Measurements from ENCODE around the gene CDKL1. TPM values are rescaled to one million over a fixed set of nuclear protein-coding genes. Genes with fewer than 3 reads are reported as not detected.

Gene CDKL1
- total and polyA plus RNA-seq, 2 donors (not counting 1 experiment from before 2014, with no cell fraction given): 18.5 to 22.8 TPM

- Histone ChIP-seq H3K27ac (ENCODE audit: insufficient read depth, low read length) (no peak overlapping the region), H3K27me3 (ENCODE audit: control insufficient read depth, insufficient read depth, low read length) (no peaks in the 10 kb centered on the region), H2AFZ (ENCODE audit: low read length) (no peak overlapping the region), H3K9me3 (ENCODE audit: control insufficient read depth, insufficient read depth, low read depth, low read length) (no peaks in the 10 kb centered on the region), H3K79me2 (ENCODE audit: control insufficient read depth, insufficient read depth, low read length) (no peaks in the 10 kb centered on the region), H3K9ac (ENCODE audit: insufficient read depth, low read length) (no peak overlapping the region), H3K36me3 (ENCODE audit: control insufficient read depth, insufficient read depth, low read length) (no peaks in the 10 kb centered on the region), H3K4me2 (ENCODE audit: extremely low read depth, insufficient read depth, low read length) (no peak overlapping the region), H3K4me1 (ENCODE audit: control insufficient read depth, extremely low read depth, insufficient read depth, low read length) (no peaks in the 10 kb centered on the region), H3K4me3 (replicated peaks in 1 of 4; ENCODE audit: control extremely low read depth in 1 of 4, insufficient read depth in 1 of 4, low read depth in 3 of 4, low read length in 4 of 4) (no peak overlapping the region), H4K20me1 (ENCODE audit: control insufficient read depth, extremely low read depth, insufficient read depth, low read length) (no peaks in the 10 kb centered on the region)
- no peak for TF ChIP-seq CTCF (conservative IDR thresholded peaks at IDR 0.05 in 1 of 2, IDR thresholded peaks at IDR 0.05 in 1 of 2; ENCODE audit: low read depth in 1 of 2, low read length in 2 of 2)
- TF ChIP-seq EZH2 (IDR thresholded peaks at IDR 0.05; ENCODE audit: low read length, missing control alignments): no peak
- no peak for DNase-seq (ENCODE audit: low read depth in 2 of 2)
Observed at GRCh38 chr14:50360851-50361250, 35.8 kb downstream of the CDKL1 start.

- no peak overlapping the region for H3K27ac ChIP-seq (ENCODE audit: insufficient read depth, low read length)
- H3K27me3 ChIP-seq (ENCODE audit: control insufficient read depth, insufficient read depth, low read length): no peaks in the 10 kb centered on the region
- H2AFZ ChIP-seq (ENCODE audit: low read length): no peak overlapping the region
- no peak for DNase-seq (ENCODE audit: low read depth in 2 of 2)
- no peak overlapping the region for H3K9ac ChIP-seq (ENCODE audit: insufficient read depth, low read length)
- no peaks in the 10 kb centered on the region for H3K9me3 ChIP-seq (ENCODE audit: control insufficient read depth, insufficient read depth, low read depth, low read length)
- H3K36me3 ChIP-seq (ENCODE audit: control insufficient read depth, insufficient read depth, low read length): no peaks in the 10 kb centered on the region
- no peaks in the 10 kb centered on the region for H3K79me2 ChIP-seq (ENCODE audit: control insufficient read depth, insufficient read depth, low read length)
- no peak overlapping the region for H3K4me2 ChIP-seq (ENCODE audit: extremely low read depth, insufficient read depth, low read length)
- H3K4me1 ChIP-seq (ENCODE audit: control insufficient read depth, extremely low read depth, insufficient read depth, low read length): no peaks in the 10 kb centered on the region
- H4K20me1 ChIP-seq (ENCODE audit: control insufficient read depth, extremely low read depth, insufficient read depth, low read length): no peaks in the 10 kb centered on the region
- TF ChIP-seq CTCF (conservative IDR thresholded peaks at IDR 0.05 in 1 of 2, IDR thresholded peaks at IDR 0.05 in 1 of 2; ENCODE audit: low read depth in 1 of 2, low read length in 2 of 2): no peak
- TF ChIP-seq EZH2 (IDR thresholded peaks at IDR 0.05; ENCODE audit: low read length, missing control alignments): no peak
- no peak overlapping the region for H3K4me3 ChIP-seq (replicated peaks in 1 of 4; ENCODE audit: control extremely low read depth in 1 of 4, insufficient read depth in 1 of 4, low read depth in 3 of 4, low read length in 4 of 4)
Observed at GRCh38 chr14:50360093-50360492, 36.6 kb downstream of the CDKL1 start.

- H4K20me1 ChIP-seq (ENCODE audit: control insufficient read depth, extremely low read depth, insufficient read depth, low read length): no peaks in the 10 kb centered on the region
- no peaks in the 10 kb centered on the region for H3K79me2 ChIP-seq (ENCODE audit: control insufficient read depth, insufficient read depth, low read length)
- no peak overlapping the region for H3K4me2 ChIP-seq (ENCODE audit: extremely low read depth, insufficient read depth, low read length)
Observed at GRCh38 chr14:50359631-50360030, 37.0 kb downstream of the CDKL1 start.

More at GRCh38 chr14:50359631-50360030, 37.0 kb downstream of the CDKL1 start:
- no peaks in the 10 kb centered on the region for H3K9me3 ChIP-seq (ENCODE audit: control insufficient read depth, insufficient read depth, low read depth, low read length)
- DNase-seq (ENCODE audit: low read depth in 2 of 2): no peak
- H2AFZ ChIP-seq (ENCODE audit: low read length): no peak overlapping the region
- no peak overlapping the region for H3K9ac ChIP-seq (ENCODE audit: insufficient read depth, low read length)
- no peak overlapping the region for H3K4me3 ChIP-seq (replicated peaks in 1 of 4; ENCODE audit: control extremely low read depth in 1 of 4, insufficient read depth in 1 of 4, low read depth in 3 of 4, low read length in 4 of 4)
- no peaks in the 10 kb centered on the region for H3K27me3 ChIP-seq (ENCODE audit: control insufficient read depth, insufficient read depth, low read length)
- TF ChIP-seq CTCF (conservative IDR thresholded peaks at IDR 0.05 in 1 of 2, IDR thresholded peaks at IDR 0.05 in 1 of 2; ENCODE audit: low read depth in 1 of 2, low read length in 2 of 2) (no peak), EZH2 (IDR thresholded peaks at IDR 0.05; ENCODE audit: low read length, missing control alignments) (no peak)
- H3K4me1 ChIP-seq (ENCODE audit: control insufficient read depth, extremely low read depth, insufficient read depth, low read length): no peaks in the 10 kb centered on the region
- H3K36me3 ChIP-seq (ENCODE audit: control insufficient read depth, insufficient read depth, low read length): no peaks in the 10 kb centered on the region
- H3K27ac ChIP-seq (ENCODE audit: insufficient read depth, low read length): no peak overlapping the region
